Embryonic facial prominence (tissue), 1 donor: ENCODE results near the gene SAMD8.
"Not testable (repeated sequence)": the region's sequence is repeated elsewhere in the genome, so short reads cannot be mapped to it uniquely, and the experiment has no call there.

Source experiments
- DNase-seq: peaks from one replicate; pipeline ENCODE4 v3.0.0-alpha.2; 2016; ENCODE audit errors: extremely low spot score

The SAMD8 gene

DNA sequence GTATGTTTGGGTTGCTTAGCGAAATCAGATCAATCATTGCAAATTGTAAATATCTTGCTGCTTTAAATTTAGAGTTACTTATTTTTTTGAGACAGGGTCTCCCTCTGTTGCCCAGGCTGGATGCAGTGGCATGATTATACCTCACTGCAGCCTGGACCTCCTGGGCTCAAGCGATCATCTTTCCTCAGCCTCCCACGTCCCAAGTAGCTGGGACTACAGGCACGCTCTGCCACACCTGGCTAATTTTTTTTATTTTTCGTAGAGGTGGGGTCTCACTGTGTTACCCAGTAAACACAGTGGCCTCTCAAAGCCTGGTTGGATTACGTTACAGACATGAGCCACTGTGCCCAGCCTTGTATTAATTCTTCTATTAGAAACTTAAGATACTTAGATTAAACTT lies 100.9 kb downstream of the SAMD8 start:
- DNase-seq = no peak

DNA sequence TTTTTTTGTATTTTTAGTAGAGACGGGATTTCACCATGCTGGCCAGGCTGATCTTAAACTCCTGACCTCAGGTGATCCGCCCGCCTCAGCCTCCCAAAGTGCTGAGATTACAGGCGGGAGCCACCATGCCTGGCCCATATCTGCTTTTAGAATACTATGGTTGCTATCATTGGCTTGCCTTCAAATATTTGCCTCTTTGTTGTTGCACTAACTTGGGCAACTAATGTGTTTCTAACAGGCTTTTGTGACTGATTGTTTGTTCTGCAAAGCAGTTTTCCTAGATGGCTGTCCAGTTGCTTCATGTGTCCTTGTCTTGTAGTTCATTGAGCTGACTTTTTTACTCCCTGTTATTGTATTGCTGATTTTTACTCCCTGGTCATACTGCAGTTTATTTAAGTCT lies 108.8 kb downstream of the SAMD8 start:
- no peak for DNase-seq

DNA sequence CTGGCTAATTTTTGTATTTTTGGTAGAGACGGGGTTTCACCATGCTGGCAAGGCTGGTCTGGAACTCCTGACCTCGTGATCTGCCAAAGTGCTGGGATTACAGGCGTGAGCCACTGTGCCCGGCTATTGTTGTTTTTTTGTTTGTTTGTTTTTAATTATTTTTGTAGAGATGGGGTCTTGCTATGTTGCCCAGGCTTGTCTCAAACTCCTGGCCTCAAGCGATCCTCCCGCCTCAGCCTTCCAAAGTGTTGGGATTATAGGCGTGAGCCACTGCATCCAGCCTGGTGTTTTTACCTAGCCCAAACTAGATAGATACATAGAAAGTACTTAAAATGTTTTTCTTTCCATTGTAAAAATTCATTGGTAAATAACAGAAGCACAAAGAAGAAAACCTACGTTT lies 110.0 kb downstream of the SAMD8 start:
- DNase-seq = not testable (repeated sequence)

DNA sequence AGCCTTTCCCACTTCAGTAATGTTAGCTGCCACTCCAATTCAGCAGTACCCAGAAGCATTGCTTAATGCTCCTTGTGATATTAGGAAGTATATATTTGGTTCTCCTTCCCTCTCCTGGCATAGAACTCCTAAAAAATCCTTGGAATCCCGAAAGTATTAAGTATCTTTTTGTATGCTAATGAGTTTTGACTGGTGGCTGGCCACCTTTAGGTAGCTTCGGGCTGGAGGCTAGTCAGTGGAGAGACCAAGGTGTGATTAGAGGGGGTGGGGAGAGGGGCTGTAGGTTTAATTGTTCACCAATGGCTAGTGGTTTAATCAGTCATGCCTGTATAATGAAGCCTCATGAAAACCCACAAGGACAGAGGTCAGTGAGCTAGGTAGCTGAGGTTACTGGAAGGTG lies 112.1 kb downstream of the SAMD8 start:
- DNase-seq = no peak

DNA sequence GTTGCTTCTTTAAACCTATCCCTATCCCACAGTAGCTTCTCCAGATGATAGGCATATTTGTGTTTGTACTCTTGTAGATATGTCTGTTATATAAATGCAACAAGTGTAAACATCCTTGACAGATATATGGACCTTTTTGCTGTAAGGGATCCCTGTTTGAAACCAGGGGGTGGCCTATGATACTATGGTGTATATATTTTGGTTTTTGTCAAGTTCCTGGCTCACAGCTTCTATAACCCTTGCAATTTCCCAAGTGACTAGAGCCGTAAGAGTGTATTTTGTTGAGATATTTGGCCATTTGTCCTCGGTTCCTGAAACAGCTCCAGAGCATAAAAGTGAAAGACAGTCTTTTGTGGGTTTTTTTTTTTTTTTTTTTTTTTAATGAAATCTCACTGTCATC lies 114.6 kb downstream of the SAMD8 start:
- DNase-seq = no peak

DNA sequence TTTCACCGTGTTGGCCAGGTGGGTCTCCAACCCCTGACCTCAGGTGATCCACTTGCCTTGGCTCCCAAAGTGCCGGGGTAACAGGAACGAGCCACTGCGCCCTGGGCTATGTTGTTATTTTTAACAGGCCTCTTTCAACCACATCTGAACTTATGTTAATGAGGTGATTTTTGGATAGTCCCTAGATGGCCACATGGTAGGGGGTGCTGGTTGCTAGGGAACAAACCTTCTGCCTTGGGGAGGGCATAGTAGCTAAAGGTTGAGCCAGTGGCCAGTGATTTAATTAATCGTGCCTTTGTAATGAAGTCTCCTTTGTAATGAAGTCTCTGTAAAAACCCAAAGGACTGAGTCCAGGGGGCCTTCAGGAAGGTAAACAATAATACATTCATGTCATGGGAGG lies 115.2 kb downstream of the SAMD8 start:
- no peak for DNase-seq

DNA sequence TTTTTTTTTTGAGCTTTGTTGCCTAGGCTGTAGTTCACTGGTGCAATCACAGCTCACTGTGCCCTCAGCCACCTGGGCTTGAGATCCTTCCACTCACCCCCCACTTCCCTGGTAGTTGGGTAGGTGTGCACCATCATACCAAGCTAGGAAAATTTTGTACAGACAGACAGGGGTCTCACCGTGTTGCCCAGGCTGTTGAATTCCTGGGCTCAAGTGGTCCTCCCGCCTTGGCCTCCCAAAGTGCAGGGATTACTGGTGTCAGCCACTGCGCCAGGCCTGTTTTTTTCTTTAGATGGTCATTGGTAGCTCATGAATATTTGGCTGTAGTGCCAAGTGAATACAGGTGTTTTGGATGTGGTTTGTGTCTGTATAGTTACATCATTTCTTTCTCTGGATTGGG lies 116.8 kb downstream of the SAMD8 start:
- no peak for DNase-seq

DNA sequence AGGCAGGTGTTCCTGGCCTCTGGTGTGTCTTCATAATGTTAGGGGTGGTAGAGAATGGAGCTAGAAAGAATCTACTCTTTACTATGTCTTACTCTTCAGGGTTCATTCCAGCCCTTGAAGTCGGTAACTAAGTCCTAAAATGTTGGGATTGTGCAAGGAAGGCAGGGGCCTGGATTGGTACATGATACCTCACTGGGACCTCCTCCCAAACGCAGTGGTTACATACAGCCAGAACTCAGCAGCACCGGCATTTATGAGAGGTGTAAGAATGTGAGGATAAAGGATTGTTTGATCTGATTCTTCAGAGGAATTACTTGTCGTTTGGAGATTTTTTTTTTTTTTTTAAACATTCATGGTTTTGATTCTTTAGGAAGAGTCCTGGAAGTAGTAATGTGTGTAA lies 117.4 kb downstream of the SAMD8 start:
- DNase-seq = no peak

DNA sequence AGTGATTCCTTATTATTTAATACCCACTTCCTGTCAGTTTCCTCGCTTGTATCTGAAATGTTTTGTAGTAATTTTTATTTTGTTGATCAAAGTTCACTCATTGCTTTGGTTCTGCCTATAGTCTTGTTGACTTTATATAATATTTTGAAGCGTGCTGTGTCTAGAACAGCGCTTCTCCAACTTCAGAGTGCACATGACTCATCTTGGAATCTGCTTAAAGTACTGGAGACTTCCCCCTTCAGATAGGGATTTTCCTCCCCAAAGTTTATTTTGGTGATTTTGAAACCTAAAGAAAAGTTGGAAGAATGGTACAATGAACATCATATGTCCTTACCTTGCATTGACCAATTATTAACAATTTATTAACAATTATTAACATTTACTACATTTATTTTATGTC lies 118.5 kb downstream of the SAMD8 start:
- DNase-seq = no peak

DNA sequence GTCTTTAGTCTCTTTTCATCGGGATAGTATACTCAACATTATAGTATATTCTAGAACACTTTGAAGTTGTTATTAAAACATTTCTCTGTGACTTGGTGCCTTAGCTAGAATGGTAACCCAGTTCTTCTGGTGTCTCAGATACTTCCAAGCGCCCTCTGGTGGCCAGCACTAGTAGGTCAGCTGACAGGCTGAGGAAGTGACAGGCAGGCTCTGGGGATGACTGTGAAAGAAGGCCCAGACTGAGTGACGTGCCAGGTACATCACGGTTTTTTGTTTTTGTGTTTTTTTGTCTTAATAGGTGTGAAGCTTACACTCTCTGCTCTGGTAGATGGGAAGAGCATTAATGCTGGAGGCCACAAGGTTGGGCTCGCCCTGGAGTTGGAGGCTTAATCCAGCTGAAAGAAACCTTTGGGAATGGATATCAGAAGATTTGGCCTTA lies 119.2 kb downstream of the SAMD8 start:
- peak; percentile 58 for DNase-seq
